A673 (cell line): ENCODE results near the gene SKI.

Source experiments
- CTCF ChIP-seq: fragments of 300-800, 200-600 bp; sonication (generic); conservative IDR thresholded peaks from 2 replicates; pipeline ENCODE4 v1.5.1; 2017; ENCODE audit warnings: low read depth, mild to moderate bottlenecking, antibody characterized with exemption, low read length, moderate library complexity, mixed read lengths
- EZH2 ChIP-seq: fragments of 200-600 bp; sonication (generic); IDR thresholded peaks from 2 replicates; pipeline ENCODE4 v1.6.1; 2017; ENCODE audit warnings: borderline replicate concordance, low read depth, mild to moderate bottlenecking, mixed read lengths, antibody characterized with exemption, low read length; ENCODE audit not compliant: poor library complexity, severe bottlenecking

GRCh38 chr1:2317230-2318065 lies 89.3 kb downstream of the SKI start:
- TF ChIP-seq CTCF = no peak
- no peak for TF ChIP-seq EZH2
